Endothelial cell of hepatic sinusoid (primary cell): ENCODE data around the gene ZNF385A.

Experiments
- in situ Hi-C: cut with HindIII; loops from 2 replicates; pipeline ENCODE4 v1.10.0; 2017; ENCODE audit warnings: low sequenced_read_pairs

The ZNF385A gene

GRCh38 chr12:54377797-54378515, 6.6 kb downstream of the ZNF385A start:
- in situ Hi-C loops: no loop called here

GRCh38 chr12:54377007-54377406, 7.5 kb downstream of the ZNF385A start:
- in situ Hi-C loops: no loop called here

- in situ Hi-C loops: no loop called here
Observed at GRCh38 chr12:54376596-54376995, 7.9 kb downstream of the ZNF385A start.

GRCh38 chr12:54375259-54375579, 9.3 kb downstream of the ZNF385A start:
- in situ Hi-C loops: no loop called here

GRCh38 chr12:54374562-54375258, 9.8 kb downstream of the ZNF385A start:
- in situ Hi-C loops: loop anchor here (5.0 kb wide), 1 partner anchor 82 kb away; no protein-coding TSS in a partner anchor

- in situ Hi-C loops: loop anchor here (5.0 kb wide), 1 partner anchor 82 kb away; no protein-coding TSS in a partner anchor
Observed at GRCh38 chr12:54373649-54374561, 10.6 kb downstream of the ZNF385A start.

GRCh38 chr12:54372113-54372806, 12.3 kb downstream of the ZNF385A start:
- in situ Hi-C loops: loop anchor here (5.0 kb wide), 1 partner anchor 80 kb away; no protein-coding TSS in a partner anchor

- in situ Hi-C loops: loop anchor here (5.0 kb wide), 1 partner anchor 79 kb away; no protein-coding TSS in a partner anchor
Observed at GRCh38 chr12:54371328-54372112, 13.0 kb downstream of the ZNF385A start.

GRCh38 chr12:54370171-54370730, 14.3 kb downstream of the ZNF385A start:
- in situ Hi-C loops: loop anchor here (5.0 kb wide), 1 partner anchor 78 kb away; no protein-coding TSS in a partner anchor

- in situ Hi-C loops: loop anchor here (5.0 kb wide), 1 partner anchor 77 kb away; no protein-coding TSS in a partner anchor
Observed at GRCh38 chr12:54369597-54370131, 14.9 kb downstream of the ZNF385A start.

- in situ Hi-C loops: no loop called here
Observed at GRCh38 chr12:54368709-54369596, 15.6 kb downstream of the ZNF385A start.

GRCh38 chr12:54368025-54368708, 16.4 kb downstream of the ZNF385A start:
- in situ Hi-C loops: no loop called here

GRCh38 chr12:54364413-54364812, 20.1 kb downstream of the ZNF385A start, which contains the start of gene GPR84:
GPR84 (minus strand) TSS chr12:54364486; CDS start chr12:54363851, 635 bp downstream.
- in situ Hi-C loops: no loop called here

- in situ Hi-C loops: no loop called here
Observed at GRCh38 chr12:54363618-54364017, 20.9 kb downstream of the ZNF385A start.

- in situ Hi-C loops: no loop called here
Observed at GRCh38 chr12:54363047-54363446, 21.5 kb downstream of the ZNF385A start.

- in situ Hi-C loops: no loop called here
Observed at GRCh38 chr12:54360717-54361456, 23.6 kb downstream of the ZNF385A start.
